H1 (cell line): ENCODE measurements around the gene AOC1. TPM values are rescaled to one million over a fixed set of nuclear protein-coding genes. Genes with fewer than 3 reads are reported as not detected.

ENCODE experiments used
- CHD2 ChIP-seq: IDR thresholded peaks from 2 replicates; pipeline ENCODE4 v1.6.1; 2012; ENCODE audit warnings: low read length, improper control_type of control experiment
- polyA plus RNA-seq, 7 experiments: library from polyadenylated mRNA; depleted of rRNA in 3 of 7; stranded (reverse) in 5 of 7; unstranded in 2 of 7; fragments of >200 nt in 5 of 7; fragments of 200-250 nt in 2 of 7; gene quantifications; 1 replicate in 5 of 7; 2 replicates in 1 of 7; 4 replicates in 1 of 7; pipeline versions ENCODE4 v1.2.1 to v1.2.3, GENCODE V29; 2011 to 2013; ENCODE audit warnings: missing spikeins in 2 of 7, mixed read lengths in 2 of 7
- total RNA-seq: library from RNA; stranded (reverse); fragmentation: NEBNext Ultra II Directional; extraction: Animal tissue kit (Norgen Biotek cat#: 25700); gene quantifications from 2 replicates; pipeline ENCODE4 v1.2.1, GENCODE V29; 2021

AOC1 gene
- total and polyA plus RNA-seq, 2 of the 8 experiments (the other 6 are each of a cell fraction or from before 2014, with no cell fraction given) = 0.15 to 0.17 TPM

DNA sequence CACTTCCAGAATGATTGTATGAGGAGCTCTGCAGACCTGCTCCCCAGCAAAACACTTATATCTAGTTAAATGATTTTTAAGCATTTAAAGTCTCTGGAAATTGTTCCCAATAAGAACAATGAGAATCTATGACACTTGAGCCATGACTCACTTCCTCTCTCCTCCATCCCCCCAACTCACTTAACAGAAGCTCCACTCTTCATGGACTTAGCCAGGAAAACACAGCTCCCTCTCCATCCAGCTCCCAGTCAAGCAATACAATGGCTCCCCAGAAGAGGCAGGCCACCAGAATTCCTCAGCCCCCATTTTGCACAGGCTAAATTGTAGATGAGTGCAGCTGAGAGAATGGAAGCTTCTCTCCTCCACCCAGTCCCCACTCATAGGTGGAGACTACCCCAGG lies 27.0 kb downstream of the AOC1 start (continued):
- TF ChIP-seq CHD2 = no peak
